ENCODE results near the gene BPIFB1. TPM values are rescaled to one million over a fixed set of nuclear protein-coding genes. Genes with fewer than 3 reads are reported as not detected.

Gene BPIFB1
- total and polyA plus RNA-seq, 2 of the 13 experiments (the other 11 are each of a cell fraction or from before 2014, with no cell fraction given) = 0.82 to 4.4 TPM

- TF ChIP-seq ZNF512 (CRISPR knock-in tag; IDR thresholded peaks at IDR 0.05) (0 out of 2 replicates have a peak, but pooled peaks have one; percentile 61), ZNF24 (IDR thresholded peaks at IDR 0.05) (no peak), KDM6A (CRISPR knock-in tag; IDR thresholded peaks at IDR 0.05; ENCODE audit: low read depth) (no peak), ZNF224 (CRISPR knock-in tag; IDR thresholded peaks at IDR 0.05) (no peak), CENPT (CRISPR knock-in tag; IDR thresholded peaks at IDR 0.05; ENCODE audit: low read depth) (no peak), PLSCR1 (CRISPR knock-in tag; IDR thresholded peaks at IDR 0.05; ENCODE audit: borderline replicate concordance) (no peak), TCF7L2 (IDR thresholded peaks at IDR 0.05; ENCODE audit: low read depth, low read length) (no peak), TOPORS (CRISPR knock-in tag; IDR thresholded peaks at IDR 0.05) (0 out of 2 replicates have a peak, but pooled peaks have one; percentile 68), NR2F2 (IDR thresholded peaks at IDR 0.05; ENCODE audit: borderline replicate concordance, low read depth) (no peak), ZNF12 (CRISPR knock-in tag; IDR thresholded peaks at IDR 0.05) (0 out of 2 replicates have a peak, but pooled peaks have one; percentile 10), ZNF362 (CRISPR knock-in tag; IDR thresholded peaks at IDR 0.05; ENCODE audit: borderline replicate concordance) (no peak), MED13 (CRISPR knock-in tag; IDR thresholded peaks at IDR 0.05) (no peak), ATF5 (CRISPR knock-in tag; IDR thresholded peaks at IDR 0.05; ENCODE audit: low read depth) (no peak), ISX (CRISPR knock-in tag; conservative IDR thresholded peaks at IDR 0.05) (no peak), MYC (CRISPR knock-in tag; IDR thresholded peaks at IDR 0.05; ENCODE audit: borderline replicate concordance) (peak; percentile 81; the same call in 1 of the 2 replicates), ZMAT5 (CRISPR knock-in tag; IDR thresholded peaks at IDR 0.05; ENCODE audit: borderline replicate concordance, low read depth) (no peak), MTF2 (CRISPR knock-in tag; IDR thresholded peaks at IDR 0.05; ENCODE audit: borderline replicate concordance) (no peak), KDM5A (IDR thresholded peaks at IDR 0.05; ENCODE audit: borderline replicate concordance, low read length) (no peak), ZNF598 (CRISPR knock-in tag; IDR thresholded peaks at IDR 0.05; ENCODE audit: borderline replicate concordance) (peak; percentile 90; the same call in 1 of the 2 replicates), ZNF607 (CRISPR knock-in tag; IDR thresholded peaks at IDR 0.05; ENCODE audit: borderline replicate concordance) (0 out of 2 replicates have a peak, but pooled peaks have one; percentile 39), ZNF337 (CRISPR knock-in tag; IDR thresholded peaks at IDR 0.05; ENCODE audit: borderline replicate concordance, low read depth) (no peak)
Measured at GRCh38 chr20:33281550-33282146, 1.4 kb upstream of the BPIFB1 start (continued).

All from HepG2 (cell line).